HT-29 (cell line): Measurements from ENCODE around the gene BMP15. TPM values are rescaled to one million over a fixed set of nuclear protein-coding genes. Genes with fewer than 3 reads are reported as not detected.

Experiments
- total RNA-seq: library from RNA; depleted of rRNA; stranded (reverse); fragments of >200 nt; shearing (Covaris generic); gene quantifications from 2 replicates; pipeline ENCODE4 v1.2.3, GENCODE V29; 2014; rRNA removed

The BMP15 gene
- total RNA-seq, 1 experiment from 2014 or later: not detected

Other genes starting within 250 kb of the BMP15 start
- 3.8 and 4.5 TPM in 2 replicates for gene SHROOM4, start 96.5 kb upstream of the BMP15 start, total RNA-seq